ENCODE measurements around the gene IGSF6.

- TF ChIP-seq SP1 (IDR thresholded peaks at IDR 0.05): no peak
- no peak for TF ChIP-seq BHLHE40 (IDR thresholded peaks at IDR 0.05; ENCODE audit: borderline replicate concordance)
Observed at GRCh38 chr16:21646721-21647561, 5.5 kb downstream of the IGSF6 start.

Measured in HEK293T (cell line).